Lower leg skin (tissue), 4 donors: Measurements from ENCODE around the gene PMPCA. TPM values are rescaled to one million over a fixed set of nuclear protein-coding genes. Genes with fewer than 3 reads are reported as not detected.

Source experiments
- DNase-seq, 2 donors: peaks; one replicate each; pipeline ENCODE4 v3.0.0-alpha.2; 2019; ENCODE audit warnings: low spot score in 2 of 2
- H3K4me3 ChIP-seq: fragments of 200-600 bp; sonication (generic); 2 replicates; pipeline ENCODE4 v1.5.1; 2017; ENCODE audit warnings: mild to moderate bottlenecking, low read depth; ENCODE audit not compliant: poor library complexity, severe bottlenecking
- CTCF ChIP-seq, 3 donors: fragments of 450-650 bp; IDR thresholded peaks; one replicate each; pipeline ENCODE4 v1.5.1; 2016; ENCODE audit warnings: antibody characterized with exemption in 3 of 3, mild to moderate bottlenecking in 3 of 3, moderate library complexity in 2 of 3
- POLR2A ChIP-seq, 2 donors: fragments of 450-650 bp; IDR thresholded peaks; one replicate each; pipeline ENCODE4 v1.6.1; 2016 to 2017; ENCODE audit warnings: antibody characterized with exemption in 2 of 2, mild to moderate bottlenecking in 1 of 2, moderate library complexity in 1 of 2
- WGBS, 2 donors: methylation state at CpG; one replicate each; pipeline ENCODE4 v1.1.5; 2018; 5-methylcytosine and 5-hydroxymethylcytosine counted together
- intact Hi-C: fragments of 100-400 bp; cut with DNase I; formaldehyde crosslinking; loops from one replicate; pipeline ENCODE4 v1.15.0; 2023; ENCODE audit warnings: low total_unique reads
- total RNA-seq, 4 donors: library from RNA; depleted of rRNA; stranded (reverse); fragments of >200 nt; gene quantifications; one replicate each; pipeline ENCODE4 v1.1.0, GENCODE V29; 2016

PMPCA gene
- total RNA-seq, 4 donors from 2014 or later, result 35.9 to 59.6 (median 38.1) TPM

- TF ChIP-seq POLR2A (IDR thresholded peaks at IDR 0.05) (no peak), CTCF (IDR thresholded peaks at IDR 0.05) (no peak)
- H3K4me3 ChIP-seq, result no peak overlapping the region
- WGBS, 2 donors, result 77 to 94% methylated on average over 3 to 15 of the region's 17 CpGs
- intact Hi-C loops, result no loop called here
- no peak for DNase-seq
Observed at GRCh38 chr9:136380381-136380780, 30.1 kb upstream of the PMPCA start.

- TF ChIP-seq CTCF (IDR thresholded peaks at IDR 0.05) (no peak), POLR2A (IDR thresholded peaks at IDR 0.05) (no peak)
- intact Hi-C loops, result no loop called here
- no peak for DNase-seq
- WGBS, 2 donors, result 55 to 70% methylated on average over 8 to 9 of the region's 9 CpGs
- H3K4me3 ChIP-seq, result no peak overlapping the region
Observed at GRCh38 chr9:136381311-136381710, 29.1 kb upstream of the PMPCA start.

- 77 to 82% methylated on average over 10 to 15 of the region's 25 CpGs for WGBS, 2 donors
- intact Hi-C loops, result no loop called here
- TF ChIP-seq CTCF (IDR thresholded peaks at IDR 0.05) (no peak), POLR2A (IDR thresholded peaks at IDR 0.05) (no peak)
Observed at GRCh38 chr9:136381966-136382513, 28.4 kb upstream of the PMPCA start.

GRCh38 chr9:136383436-136383835, 27.0 kb upstream of the PMPCA start:
- no peak overlapping the region for H3K4me3 ChIP-seq
- WGBS, 2 donors, result 96 to 97% methylated on average over 16 to 20 of the region's 20 CpGs
- intact Hi-C loops, result no loop called here
- no peak for DNase-seq
- no peak for TF ChIP-seq POLR2A (IDR thresholded peaks at IDR 0.05)
- no peak for TF ChIP-seq CTCF (IDR thresholded peaks at IDR 0.05)

More at GRCh38 chr9:136381966-136382513, 28.4 kb upstream of the PMPCA start:
- H3K4me3 ChIP-seq, result no peak overlapping the region
- no peak for DNase-seq

GRCh38 chr9:136385015-136385414, 25.4 kb upstream of the PMPCA start:
- DNase-seq, result no peak
- TF ChIP-seq CTCF (IDR thresholded peaks at IDR 0.05), result no peak
- no peak for TF ChIP-seq POLR2A (IDR thresholded peaks at IDR 0.05)
- intact Hi-C loops, result no loop called here
- no peak overlapping the region for H3K4me3 ChIP-seq
- 92 to 94% methylated on average over 11 of the region's 11 CpGs for WGBS, 2 donors

- no peak for DNase-seq
- intact Hi-C loops, result no loop called here
- no peak overlapping the region for H3K4me3 ChIP-seq
- no peak for TF ChIP-seq POLR2A (IDR thresholded peaks at IDR 0.05)
- no peak for TF ChIP-seq CTCF (IDR thresholded peaks at IDR 0.05)
- WGBS, 2 donors, result 87 to 91% methylated on average over 13 of the region's 13 CpGs
Observed at GRCh38 chr9:136386018-136386417, 24.4 kb upstream of the PMPCA start.
